Retinal pigment epithelial cell (primary cell): ENCODE measurements around the gene STAB1.

Experiments used
- DNase-seq: peaks from one replicate; pipeline ENCODE4 v3.0.0-alpha.2; 2010; ENCODE audit warnings: low read depth
- H3K4me3 ChIP-seq: 2 replicates; pipeline ENCODE4 v1.5.1; 2011; ENCODE audit warnings: mild to moderate bottlenecking, low read length, control low read depth, moderate library complexity
- TF ChIP-seq, protein P1 (sequence below): conservative IDR thresholded peaks from 2 replicates; pipeline ENCODE4 v1.5.1; 2011; ENCODE audit warnings: low read depth, low read length, control low read depth, inconsistent platforms

The STAB1 gene

DNA sequence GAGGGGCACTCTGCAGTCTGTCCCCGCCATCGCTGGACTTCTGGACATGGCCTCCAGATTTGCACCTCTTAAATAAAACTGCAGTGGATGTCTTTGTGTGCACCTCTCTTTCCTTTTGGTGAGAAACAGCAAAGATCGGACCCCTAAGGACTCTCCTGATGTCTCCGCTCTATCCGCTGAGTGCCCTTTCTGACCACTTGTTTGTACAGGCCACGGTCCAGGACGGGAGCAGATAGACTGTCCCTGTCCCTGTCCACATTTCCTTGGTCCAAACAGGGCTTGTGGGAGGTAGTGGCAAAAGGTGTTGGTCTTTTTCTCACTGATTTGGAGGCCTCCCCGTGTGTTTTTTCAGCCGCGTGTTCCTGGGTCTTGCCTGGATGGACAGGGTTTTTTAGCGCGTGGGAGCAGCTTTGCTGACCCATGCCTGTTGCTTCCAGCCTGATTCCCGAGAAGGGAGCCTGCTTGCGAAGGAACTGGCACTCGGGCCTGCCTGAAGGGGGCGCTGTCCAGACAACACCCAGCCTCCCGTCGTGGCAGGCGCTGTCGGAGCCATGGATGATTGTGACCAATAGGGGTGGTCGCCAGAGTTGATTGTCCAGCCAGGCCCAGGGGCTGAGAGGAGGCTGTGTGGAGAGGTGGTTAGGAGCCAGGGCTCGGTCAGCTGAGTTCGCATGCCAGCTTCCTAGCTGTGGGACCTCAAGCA lies 13.2 kb upstream of the STAB1 start:
- H3K4me3 ChIP-seq: no peak overlapping the region
- no peak for DNase-seq
- TF ChIP-seq, protein P1, sequence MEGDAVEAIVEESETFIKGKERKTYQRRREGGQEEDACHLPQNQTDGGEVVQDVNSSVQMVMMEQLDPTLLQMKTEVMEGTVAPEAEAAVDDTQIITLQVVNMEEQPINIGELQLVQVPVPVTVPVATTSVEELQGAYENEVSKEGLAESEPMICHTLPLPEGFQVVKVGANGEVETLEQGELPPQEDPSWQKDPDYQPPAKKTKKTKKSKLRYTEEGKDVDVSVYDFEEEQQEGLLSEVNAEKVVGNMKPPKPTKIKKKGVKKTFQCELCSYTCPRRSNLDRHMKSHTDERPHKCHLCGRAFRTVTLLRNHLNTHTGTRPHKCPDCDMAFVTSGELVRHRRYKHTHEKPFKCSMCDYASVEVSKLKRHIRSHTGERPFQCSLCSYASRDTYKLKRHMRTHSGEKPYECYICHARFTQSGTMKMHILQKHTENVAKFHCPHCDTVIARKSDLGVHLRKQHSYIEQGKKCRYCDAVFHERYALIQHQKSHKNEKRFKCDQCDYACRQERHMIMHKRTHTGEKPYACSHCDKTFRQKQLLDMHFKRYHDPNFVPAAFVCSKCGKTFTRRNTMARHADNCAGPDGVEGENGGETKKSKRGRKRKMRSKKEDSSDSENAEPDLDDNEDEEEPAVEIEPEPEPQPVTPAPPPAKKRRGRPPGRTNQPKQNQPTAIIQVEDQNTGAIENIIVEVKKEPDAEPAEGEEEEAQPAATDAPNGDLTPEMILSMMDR: peak; percentile 49

DNA sequence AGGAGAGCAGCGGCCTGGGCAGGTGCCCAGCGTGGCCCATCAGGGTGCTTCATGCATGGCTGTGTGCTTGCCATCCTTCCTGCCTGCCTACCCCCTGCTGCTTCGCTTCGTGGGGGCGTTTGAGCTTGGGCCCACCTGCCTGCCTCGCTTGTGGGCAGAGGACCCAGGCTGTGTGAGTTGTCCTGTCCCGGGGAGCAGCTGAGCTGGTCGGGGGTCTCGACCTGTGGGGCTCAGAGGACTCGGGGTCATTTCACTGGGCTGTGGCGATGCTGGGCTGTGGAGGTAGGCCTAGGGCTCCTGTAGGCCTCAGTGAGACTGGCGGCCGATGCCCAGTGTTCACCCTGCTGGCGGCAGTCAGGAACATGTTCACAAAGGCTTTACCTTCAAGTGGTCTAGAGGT lies 12.1 kb upstream of the STAB1 start:
- TF ChIP-seq, protein P1: no peak
- no peak for DNase-seq
- H3K4me3 ChIP-seq: no peak overlapping the region

DNA sequence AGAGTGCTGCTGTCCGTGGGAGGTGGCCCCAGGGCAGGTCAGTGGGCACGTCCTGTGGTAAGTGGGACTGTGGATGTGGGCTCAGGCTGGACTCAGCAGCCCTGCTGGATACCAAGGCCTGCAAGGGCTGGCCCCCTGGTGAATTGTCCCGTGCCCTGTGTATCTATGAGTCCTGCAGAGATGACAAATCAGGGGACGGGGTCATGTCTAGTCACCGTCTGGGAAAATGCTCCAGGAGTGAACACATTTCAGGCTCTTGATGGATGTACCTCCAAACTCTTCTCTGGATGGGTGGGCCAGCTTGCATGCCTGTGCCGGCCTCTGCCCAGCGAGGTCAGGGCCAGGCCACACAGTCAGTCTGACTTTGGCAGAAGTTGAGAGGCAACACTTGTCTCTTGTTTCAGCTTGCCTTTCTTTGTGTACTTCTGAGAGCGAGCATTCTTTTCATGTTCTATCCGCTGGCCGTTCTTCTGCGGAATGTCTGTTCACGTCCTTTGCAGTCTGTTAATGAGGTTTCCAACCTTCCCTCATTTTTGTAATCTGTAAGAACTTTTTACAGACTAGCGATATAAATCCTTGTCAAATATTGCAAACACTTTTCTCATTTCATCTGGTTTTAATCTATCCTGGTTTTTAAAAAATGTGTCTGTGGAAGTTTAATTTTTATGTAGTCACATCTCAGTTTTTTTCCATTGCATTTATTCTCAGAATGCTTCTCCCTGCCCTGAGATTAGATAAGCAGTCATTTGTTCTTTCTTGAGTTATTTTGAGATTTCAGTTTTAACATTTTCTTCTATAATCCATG lies 11.4 kb upstream of the STAB1 start:
- TF ChIP-seq, protein P1: no peak
- DNase-seq: no peak
- H3K4me3 ChIP-seq: no peak overlapping the region

DNA sequence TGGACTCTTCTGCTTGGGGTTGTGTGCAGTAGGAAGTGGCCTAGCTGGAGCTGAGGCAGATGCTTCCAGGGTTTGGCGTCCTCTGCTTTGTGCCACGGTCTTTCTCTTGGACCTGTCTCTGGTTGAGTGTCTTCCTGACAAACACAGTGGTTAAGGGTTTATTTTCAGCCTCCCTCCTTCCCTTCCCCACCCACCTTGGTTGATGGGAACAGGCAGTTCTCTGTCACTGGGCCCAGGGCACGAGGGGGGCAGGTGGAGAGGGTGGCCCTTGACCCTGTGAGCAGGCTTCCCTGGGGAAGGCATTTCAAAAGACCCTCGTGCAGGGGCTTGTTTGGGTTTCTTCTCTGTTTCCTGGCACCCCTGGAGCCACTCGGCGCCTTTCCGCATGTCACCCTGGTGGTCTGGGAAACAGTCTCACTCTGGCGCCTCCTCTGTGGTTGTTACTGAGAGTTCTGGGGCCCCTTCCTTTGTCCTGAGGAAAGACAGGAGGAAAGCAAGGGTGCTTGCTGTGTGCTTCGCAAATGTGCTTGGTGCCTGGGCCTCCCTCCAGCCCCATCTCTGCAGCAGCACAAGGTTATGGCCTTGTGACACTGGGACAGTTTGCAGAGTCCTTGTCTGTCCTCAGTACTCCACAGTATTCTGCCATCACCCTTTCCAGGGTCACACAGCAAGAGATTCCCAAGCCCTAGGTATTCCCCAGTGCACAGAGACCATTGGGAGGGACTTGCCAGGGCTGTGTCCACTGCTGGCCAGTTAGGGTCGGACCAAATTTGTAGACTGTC lies 10.3 kb upstream of the STAB1 start:
- no peak for DNase-seq
- TF ChIP-seq, protein P1: no peak
- no peak overlapping the region for H3K4me3 ChIP-seq

DNA sequence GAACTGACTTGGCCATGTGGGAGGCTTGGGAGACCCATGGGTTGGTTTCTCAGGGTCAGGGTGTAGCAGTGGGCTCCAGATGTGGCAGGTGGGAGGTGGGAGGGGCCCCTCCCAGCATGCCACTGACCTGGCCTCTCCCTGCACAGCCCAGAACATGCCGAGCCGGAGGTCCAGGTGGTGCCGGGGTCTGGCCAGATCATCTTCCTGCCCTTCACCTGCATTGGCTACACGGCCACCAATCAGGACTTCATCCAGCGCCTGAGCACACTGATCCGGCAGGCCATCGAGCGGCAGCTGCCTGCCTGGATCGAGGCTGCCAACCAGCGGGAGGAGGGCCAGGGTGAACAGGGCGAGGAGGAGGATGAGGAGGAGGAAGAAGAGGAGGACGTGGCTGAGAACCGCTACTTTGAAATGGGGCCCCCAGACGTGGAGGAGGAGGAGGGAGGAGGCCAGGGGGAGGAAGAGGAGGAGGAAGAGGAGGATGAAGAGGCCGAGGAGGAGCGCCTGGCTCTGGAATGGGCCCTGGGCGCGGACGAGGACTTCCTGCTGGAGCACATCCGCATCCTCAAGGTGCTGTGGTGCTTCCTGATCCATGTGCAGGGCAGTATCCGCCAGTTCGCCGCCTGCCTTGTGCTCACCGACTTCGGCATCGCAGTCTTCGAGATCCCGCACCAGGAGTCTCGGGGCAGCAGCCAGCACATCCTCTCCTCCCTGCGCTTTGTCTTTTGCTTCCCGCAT lies 7.9 kb upstream of the STAB1 start:
- no peak overlapping the region for H3K4me3 ChIP-seq
- DNase-seq: no peak
- TF ChIP-seq, protein P1: no peak

DNA sequence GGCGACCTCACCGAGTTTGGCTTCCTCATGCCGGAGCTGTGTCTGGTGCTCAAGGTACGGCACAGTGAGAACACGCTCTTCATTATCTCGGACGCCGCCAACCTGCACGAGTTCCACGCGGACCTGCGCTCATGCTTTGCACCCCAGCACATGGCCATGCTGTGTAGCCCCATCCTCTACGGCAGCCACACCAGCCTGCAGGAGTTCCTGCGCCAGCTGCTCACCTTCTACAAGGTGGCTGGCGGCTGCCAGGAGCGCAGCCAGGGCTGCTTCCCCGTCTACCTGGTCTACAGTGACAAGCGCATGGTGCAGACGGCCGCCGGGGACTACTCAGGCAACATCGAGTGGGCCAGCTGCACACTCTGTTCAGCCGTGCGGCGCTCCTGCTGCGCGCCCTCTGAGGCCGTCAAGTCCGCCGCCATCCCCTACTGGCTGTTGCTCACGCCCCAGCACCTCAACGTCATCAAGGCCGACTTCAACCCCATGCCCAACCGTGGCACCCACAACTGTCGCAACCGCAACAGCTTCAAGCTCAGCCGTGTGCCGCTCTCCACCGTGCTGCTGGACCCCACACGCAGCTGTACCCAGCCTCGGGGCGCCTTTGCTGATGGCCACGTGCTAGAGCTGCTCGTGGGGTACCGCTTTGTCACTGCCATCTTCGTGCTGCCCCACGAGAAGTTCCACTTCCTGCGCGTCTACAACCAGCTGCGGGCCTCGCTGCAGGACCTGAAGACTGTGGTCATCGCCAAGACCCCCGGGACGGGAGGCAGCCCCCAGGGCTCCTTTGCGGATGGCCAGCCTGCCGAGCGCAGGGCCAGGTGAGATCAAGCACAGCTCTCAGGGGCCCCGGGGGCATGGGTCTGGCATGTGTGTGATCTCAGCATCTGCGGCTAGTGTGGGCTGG lies 7.1 kb upstream of the STAB1 start:
- DNase-seq: no peak
- no peak overlapping the region for H3K4me3 ChIP-seq

More for the DNA sequence above, 7.1 kb upstream of the STAB1 start:
- TF ChIP-seq, protein P1: no peak
